ENCODE data around the gene LYVE1. TPM values are rescaled to one million over a fixed set of nuclear protein-coding genes. Genes with fewer than 3 reads are reported as not detected.

The LYVE1 gene
- total and polyA plus RNA-seq, 2 donors from 2014 or later: 10.0 to 101 TPM

- H3K4me1 ChIP-seq (ENCODE audit: control insufficient read depth in 2 of 3, insufficient read depth in 2 of 3, low read depth in 1 of 3, low read length in 3 of 3): peaks cover 0 to 3% (median 2%) of the 10 kb centered on the region in 3 donors
- H3K4me3 ChIP-seq (ENCODE audit: low read length in 3 of 3): no peak overlapping the region
- DNase-seq (no peak), FAIRE-seq (no peak)
- no peaks in the 10 kb centered on the region for H3K27me3 ChIP-seq (ENCODE audit: control insufficient read depth, insufficient read depth, low read length)
- no peaks in the 10 kb centered on the region for H3K9me3 ChIP-seq (ENCODE audit: control insufficient read depth in 2 of 3, insufficient read depth in 1 of 3, low read length in 3 of 3)
- H3K36me3 ChIP-seq (ENCODE audit: control insufficient read depth in 2 of 3, insufficient read depth in 3 of 3, low read length in 3 of 3): no peaks in the 10 kb centered on the region
- H3K27ac ChIP-seq (ENCODE audit: low read depth in 2 of 2, low read length in 2 of 2): no peak overlapping the region
- H3K9ac ChIP-seq (ENCODE audit: low read length in 3 of 3): no peak overlapping the region
- no peak for TF ChIP-seq CTCF (IDR thresholded peaks at IDR 0.05; ENCODE audit: borderline replicate concordance, extremely low read depth, insufficient read depth)
- intact Hi-C loops (cut with DNase I): no loop called here
Measured at GRCh38 chr11:10564030-10564429, 4.4 kb downstream of the LYVE1 start.

GRCh38 chr11:10561947-10562346 lies 6.5 kb downstream of the LYVE1 start:
- DNase-seq (no peak), FAIRE-seq (no peak)
- Histone ChIP-seq H3K27ac (ENCODE audit: low read depth in 2 of 2, low read length in 2 of 2) (no peak overlapping the region), H3K36me3 (ENCODE audit: control insufficient read depth in 2 of 3, insufficient read depth in 3 of 3, low read length in 3 of 3) (no peaks in the 10 kb centered on the region), H3K4me3 (ENCODE audit: low read length in 3 of 3) (no peak overlapping the region), H3K9me3 (ENCODE audit: control insufficient read depth in 2 of 3, insufficient read depth in 1 of 3, low read length in 3 of 3) (no peaks in the 10 kb centered on the region), H3K9ac (ENCODE audit: low read length in 3 of 3) (no peak overlapping the region), H3K27me3 (ENCODE audit: control insufficient read depth, insufficient read depth, low read length) (no peaks in the 10 kb centered on the region), H3K4me1 (ENCODE audit: control insufficient read depth in 2 of 3, insufficient read depth in 2 of 3, low read depth in 1 of 3, low read length in 3 of 3) (no peaks in the 10 kb centered on the region)
- TF ChIP-seq CTCF (IDR thresholded peaks at IDR 0.05; ENCODE audit: borderline replicate concordance, extremely low read depth, insufficient read depth): no peak
- intact Hi-C loops (cut with DNase I): no loop called here

GRCh38 chr11:10561043-10561818 lies 7.2 kb downstream of the LYVE1 start:
- no peaks in the 10 kb centered on the region for H3K36me3 ChIP-seq (ENCODE audit: control insufficient read depth in 2 of 3, insufficient read depth in 3 of 3, low read length in 3 of 3)
- H3K9ac ChIP-seq (ENCODE audit: low read length in 3 of 3): no peak overlapping the region
- TF ChIP-seq CTCF (IDR thresholded peaks at IDR 0.05; ENCODE audit: borderline replicate concordance, extremely low read depth, insufficient read depth): no peak
- no peaks in the 10 kb centered on the region for H3K4me1 ChIP-seq (ENCODE audit: control insufficient read depth in 2 of 3, insufficient read depth in 2 of 3, low read depth in 1 of 3, low read length in 3 of 3)
- FAIRE-seq (no peak), DNase-seq (no peak)
- no peaks in the 10 kb centered on the region for H3K27me3 ChIP-seq (ENCODE audit: control insufficient read depth, insufficient read depth, low read length)
- intact Hi-C loops (cut with DNase I): no loop called here
- H3K27ac ChIP-seq (ENCODE audit: low read depth in 2 of 2, low read length in 2 of 2): no peak overlapping the region
- H3K4me3 ChIP-seq (ENCODE audit: low read length in 3 of 3): no peak overlapping the region
- H3K9me3 ChIP-seq (ENCODE audit: control insufficient read depth in 2 of 3, insufficient read depth in 1 of 3, low read length in 3 of 3): no peaks in the 10 kb centered on the region
